ENCODE measurements around the gene ALK.

- TF ChIP-seq CTCF (IDR thresholded peaks at IDR 0.05; ENCODE audit: low read depth, low read length) (no peak), MYC (IDR thresholded peaks at IDR 0.05; ENCODE audit: low read depth, low read length) (no peak)
Measured at GRCh38 chr2:29245742-29246382, 675.5 kb downstream of the ALK start.

Measured in NB4 (cell line).